Testis (tissue), 2 donors: ENCODE data around the gene TCIRG1.

Experiments
- CTCF ChIP-seq, 3 experiments: fragments of 450-650 bp in 2 of 3; fragments of 200-600 bp in 1 of 3; sonication (generic) in 1 of 3; IDR thresholded peaks; one replicate each; pipeline ENCODE4 v1.5.1; 2016 to 2019; ENCODE audit warnings: antibody characterized with exemption in 3 of 3, mild to moderate bottlenecking in 2 of 3, moderate library complexity in 1 of 3
- POLR2A ChIP-seq: fragments of 450-650 bp; IDR thresholded peaks from one replicate; pipeline ENCODE4 v1.6.1; 2017; ENCODE audit warnings: antibody characterized with exemption, mild to moderate bottlenecking, moderate library complexity

GRCh38 chr11:68038226-68038717 is 553 bp upstream of the TCIRG1 start:
- TF ChIP-seq CTCF (IDR thresholded peaks at IDR 0.05) (no peak), POLR2A (no peak)
